ENCODE data around the gene SLC4A8. TPM values are rescaled to one million over a fixed set of nuclear protein-coding genes. Genes with fewer than 3 reads are reported as not detected.
A peak's percentile ranks its signal among the peaks of the same experiment; 100 is the strongest.

Gene SLC4A8
- total RNA-seq, 1 donor from 2014 or later: 8.3 TPM

GRCh38 chr12:51405801-51406207 is 18.8 kb upstream of the SLC4A8 start:
- no peak overlapping the region for H3K27ac ChIP-seq
- H3K27me3 ChIP-seq (ENCODE audit: low read depth): no peaks in the 10 kb centered on the region
- DNase-seq: no peak
- no peak for TF ChIP-seq CTCF (IDR thresholded peaks at IDR 0.05)
- no peaks in the 10 kb centered on the region for H3K9me3 ChIP-seq
- H3K4me3 ChIP-seq: no peak overlapping the region
- ATAC-seq: no peak
- intact Hi-C loops (cut with DNase I): no loop called here
- H3K36me3 ChIP-seq: no peaks in the 10 kb centered on the region
- no peaks in the 10 kb centered on the region for H3K4me1 ChIP-seq

GRCh38 chr12:51406290-51406689 is 18.3 kb upstream of the SLC4A8 start:
- Histone ChIP-seq H3K4me1 (no peaks in the 10 kb centered on the region), H3K36me3 (no peaks in the 10 kb centered on the region), H3K4me3 (no peak overlapping the region), H3K9me3 (no peaks in the 10 kb centered on the region), H3K27ac (no peak overlapping the region), H3K27me3 (ENCODE audit: low read depth) (no peaks in the 10 kb centered on the region)
- no peak for TF ChIP-seq CTCF (IDR thresholded peaks at IDR 0.05)
- DNase-seq: no peak
- ATAC-seq: peak in 1 of 2 donors; percentile 26
- intact Hi-C loops (cut with DNase I): no loop called here

GRCh38 chr12:51406859-51407258 is 17.8 kb upstream of the SLC4A8 start:
- DNase-seq: no peak
- no peak for TF ChIP-seq CTCF (IDR thresholded peaks at IDR 0.05)
- no peaks in the 10 kb centered on the region for H3K4me1 ChIP-seq
- intact Hi-C loops (cut with DNase I): no loop called here
- H3K9me3 ChIP-seq: no peaks in the 10 kb centered on the region
- H3K4me3 ChIP-seq: no peak overlapping the region
- no peaks in the 10 kb centered on the region for H3K36me3 ChIP-seq
- H3K27me3 ChIP-seq (ENCODE audit: low read depth): no peaks in the 10 kb centered on the region
- no peak for ATAC-seq
- no peak overlapping the region for H3K27ac ChIP-seq

- intact Hi-C loops (cut with DNase I): no loop called here
- no peak overlapping the region for H3K4me3 ChIP-seq
- no peak overlapping the region for H3K27ac ChIP-seq
- ATAC-seq: no peak
- H3K27me3 ChIP-seq (ENCODE audit: low read depth): no peaks in the 10 kb centered on the region
- H3K36me3 ChIP-seq: no peaks in the 10 kb centered on the region
- H3K4me1 ChIP-seq: no peaks in the 10 kb centered on the region
- no peak for DNase-seq
- no peaks in the 10 kb centered on the region for H3K9me3 ChIP-seq
- no peak for TF ChIP-seq CTCF (IDR thresholded peaks at IDR 0.05)
Observed at GRCh38 chr12:51407604-51408003, 17.0 kb upstream of the SLC4A8 start.

DNA sequence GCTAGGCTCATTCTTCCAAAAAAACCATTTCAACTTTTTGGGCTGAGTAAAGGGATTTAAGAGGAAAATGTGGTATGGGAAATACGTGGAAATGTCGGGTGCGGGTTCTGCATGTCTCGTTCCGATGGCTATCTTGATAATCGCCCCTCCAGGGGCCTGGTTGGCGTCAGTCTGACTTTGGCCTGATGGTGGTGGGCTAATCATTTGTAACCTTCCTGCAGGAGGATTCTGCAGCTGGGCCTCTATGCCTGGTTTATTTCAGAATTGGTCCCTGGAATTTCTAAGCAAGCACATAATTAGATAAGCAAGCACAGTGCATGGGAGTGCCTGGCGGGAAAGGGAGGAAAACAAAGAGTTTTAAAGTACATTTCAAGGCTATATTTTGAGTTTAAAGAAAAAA is 14.8 kb upstream of the SLC4A8 start:
- Histone ChIP-seq H3K36me3 (no peaks in the 10 kb centered on the region), H3K4me1 (no peaks in the 10 kb centered on the region), H3K27me3 (ENCODE audit: low read depth) (no peaks in the 10 kb centered on the region), H3K4me3 (no peak overlapping the region), H3K9me3 (no peaks in the 10 kb centered on the region), H3K27ac (no peak overlapping the region)
- TF ChIP-seq CTCF (IDR thresholded peaks at IDR 0.05): no peak
- intact Hi-C loops (cut with DNase I): no loop called here
- no peak for DNase-seq
- no peak for ATAC-seq

DNA sequence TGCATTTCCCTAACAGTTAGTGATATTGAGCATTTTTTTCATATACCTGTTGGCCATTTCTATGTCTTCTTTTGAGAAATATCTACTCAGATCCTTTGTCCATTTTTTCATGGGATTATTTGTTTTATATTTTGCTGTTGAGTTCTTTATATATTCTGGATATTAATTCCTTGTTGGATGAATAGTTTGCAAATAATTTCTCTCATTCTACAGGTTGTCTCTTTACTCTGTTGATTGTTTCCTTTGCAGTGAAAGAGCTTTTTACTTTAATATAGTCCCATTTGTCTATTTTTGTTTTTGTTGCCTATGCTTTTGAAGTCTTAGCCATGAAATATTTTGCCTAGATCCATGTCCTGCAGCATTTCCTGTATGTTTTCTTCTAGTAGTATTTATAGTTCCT is 11.5 kb upstream of the SLC4A8 start:
- no peaks in the 10 kb centered on the region for H3K27me3 ChIP-seq (ENCODE audit: low read depth)
- no peaks in the 10 kb centered on the region for H3K36me3 ChIP-seq
- DNase-seq (no peak), ATAC-seq (no peak)
- H3K4me1 ChIP-seq: no peaks in the 10 kb centered on the region
- no peak overlapping the region for H3K4me3 ChIP-seq
- intact Hi-C loops (cut with DNase I): no loop called here
- no peak overlapping the region for H3K27ac ChIP-seq
- H3K9me3 ChIP-seq: no peaks in the 10 kb centered on the region
- TF ChIP-seq CTCF (IDR thresholded peaks at IDR 0.05): no peak

Data from lower lobe of right lung (tissue), 2 donors.